Measurements from ENCODE around the gene CLDN19. TPM values are rescaled to one million over a fixed set of nuclear protein-coding genes. Genes with fewer than 3 reads are reported as not detected.

CLDN19 gene
- total and polyA plus RNA-seq, 9 of the 15 experiments (the other 6 are each of a cell fraction or from before 2014, with no cell fraction given): not detected

DNA sequence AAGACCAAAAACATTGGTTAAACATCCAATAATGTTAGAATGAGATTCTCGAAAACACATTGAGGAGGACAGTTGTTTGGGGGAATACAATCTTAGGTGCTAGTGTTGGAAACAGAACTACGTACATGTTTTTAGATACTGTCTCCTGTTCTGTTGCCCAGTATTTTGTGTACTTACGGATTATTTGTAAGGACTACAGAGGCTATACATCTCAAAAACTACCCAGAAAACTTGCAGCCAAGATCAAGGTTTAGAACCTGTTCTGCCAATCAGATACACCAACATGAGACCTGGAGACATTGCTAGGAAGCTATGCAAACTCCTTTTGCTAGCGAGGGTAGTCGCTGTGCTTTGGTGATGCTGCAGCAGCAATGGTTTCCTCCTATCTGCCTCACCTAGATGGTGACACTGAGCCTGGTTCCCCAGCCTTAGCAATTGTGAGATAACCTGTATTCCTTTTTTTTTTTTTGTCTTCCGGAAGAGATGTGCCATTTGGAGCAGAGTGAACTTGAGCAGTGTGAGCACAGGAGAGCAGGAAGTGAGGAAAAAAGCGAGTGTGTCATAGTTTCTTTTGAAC lies 36.1 kb downstream of the CLDN19 start:
- intact Hi-C loops (cut with micrococcal nuclease): no loop called here
- CTCF ChIA-PET (ENCODE audit: low intra/inter-chr PET ratio): no interaction called here
- BruUV-seq (replicated peaks): no TSS peak
- Histone ChIP-seq H3K27ac (ENCODE audit: extremely low read depth, low read depth, low read length) (no peak overlapping the region), H3K9me1 (ENCODE audit: control insufficient read depth, insufficient read depth, low read length) (no peaks in the 10 kb centered on the region), H4K20me1 (replicated peaks; ENCODE audit: control insufficient read depth, insufficient read depth, low read length) (no peaks in the 10 kb centered on the region), H3K36me3 (ENCODE audit: control insufficient read depth, insufficient read depth, low read length) (peaks cover 91% of the 10 kb centered on the region), H3K79me2 (ENCODE audit: control insufficient read depth, insufficient read depth, low read length) (peaks cover 30% of the 10 kb centered on the region), H3K9me3 (replicated peaks; ENCODE audit: control insufficient read depth, insufficient read depth, low read depth, low read length) (no peaks in the 10 kb centered on the region), H3K4me1 (replicated peaks in 1 of 2; ENCODE audit: control insufficient read depth in 2 of 2, insufficient read depth in 2 of 2, low read length in 2 of 2) (no peaks in the 10 kb centered on the region), H3K27me3 (ENCODE audit: control insufficient read depth in 2 of 2, insufficient read depth in 2 of 2, low read length in 2 of 2) (no peaks in the 10 kb centered on the region), H2AFZ (ENCODE audit: low read depth, low read length) (no peak overlapping the region), H3K4me3 (no peak overlapping the region), H3K9ac (ENCODE audit: insufficient read depth in 1 of 2, low read depth in 2 of 2, low read length in 2 of 2) (no peak overlapping the region), H3K4me2 (ENCODE audit: insufficient read depth, low read length) (no peak overlapping the region)
- WGBS (ENCODE audit: insufficient coverage, low coverage, missing lambda C conversion rate): 94% methylated on average over 7 of the region's 7 CpGs
- POLR2A ChIA-PET: no interaction called here
- in situ Hi-C loops (cut with MboI): no loop called here
- ATAC-seq (peak; percentile 45), FAIRE-seq (no peak), DNase-seq (ENCODE audit: extremely low read depth in 1 of 4, low spot score in 3 of 4) (no peak)
- no peak for TF ChIP-seq POLR3A (IDR thresholded peaks at IDR 0.05; ENCODE audit: borderline replicate concordance, extremely low read depth, insufficient read depth, insufficient read length)
- no peak for TF ChIP-seq ZNF75A (CRISPR knock-in tag; IDR thresholded peaks at IDR 0.05)
- TF ChIP-seq ZBTB8A (IDR thresholded peaks at IDR 0.05; ENCODE audit: partially characterized antibody): no peak
- peak; percentile 20; the same call in 1 of the 2 replicates for TF ChIP-seq ILF3 (IDR thresholded peaks at IDR 0.05; ENCODE audit: borderline replicate concordance)
- TF ChIP-seq SMAD1 (IDR thresholded peaks at IDR 0.05; ENCODE audit: low read depth, low read length, partially characterized antibody): no peak
- TF ChIP-seq SLC30A9 (CRISPR knock-in tag; IDR thresholded peaks at IDR 0.05): no peak
- TF ChIP-seq RBM22 (IDR thresholded peaks at IDR 0.05; ENCODE audit: low read depth, low read length, poor library complexity, severe bottlenecking): peak; percentile 76
- no peak for TF ChIP-seq SMARCB1 (IDR thresholded peaks at IDR 0.05; ENCODE audit: insufficient read length, low read depth)
- TF ChIP-seq BRF1 (IDR thresholded peaks at IDR 0.05; ENCODE audit: borderline replicate concordance, extremely low read depth, insufficient read length): no peak
- TF ChIP-seq NR2C2 (CRISPR knock-in tag; IDR thresholded peaks at IDR 0.05): no peak
- no peak for TF ChIP-seq NR2C2 (tag; IDR thresholded peaks at IDR 0.05)
- no peak for TF ChIP-seq TEAD2 (tag; IDR thresholded peaks at IDR 0.05)
- 0 out of 2 replicates have a peak, but pooled peaks have one; percentile 4 for TF ChIP-seq STAT5A (IDR thresholded peaks at IDR 0.05; ENCODE audit: borderline replicate concordance, low read length)
- TF ChIP-seq SUPT5H (IDR thresholded peaks at IDR 0.05): peak; percentile 59
- no peak for TF ChIP-seq NR1H2 (CRISPR knock-in tag; IDR thresholded peaks at IDR 0.05)
- TF ChIP-seq, protein P1, sequence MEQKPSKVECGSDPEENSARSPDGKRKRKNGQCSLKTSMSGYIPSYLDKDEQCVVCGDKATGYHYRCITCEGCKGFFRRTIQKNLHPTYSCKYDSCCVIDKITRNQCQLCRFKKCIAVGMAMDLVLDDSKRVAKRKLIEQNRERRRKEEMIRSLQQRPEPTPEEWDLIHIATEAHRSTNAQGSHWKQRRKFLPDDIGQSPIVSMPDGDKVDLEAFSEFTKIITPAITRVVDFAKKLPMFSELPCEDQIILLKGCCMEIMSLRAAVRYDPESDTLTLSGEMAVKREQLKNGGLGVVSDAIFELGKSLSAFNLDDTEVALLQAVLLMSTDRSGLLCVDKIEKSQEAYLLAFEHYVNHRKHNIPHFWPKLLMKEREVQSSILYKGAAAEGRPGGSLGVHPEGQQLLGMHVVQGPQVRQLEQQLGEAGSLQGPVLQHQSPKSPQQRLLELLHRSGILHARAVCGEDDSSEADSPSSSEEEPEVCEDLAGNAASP (IDR thresholded peaks at IDR 0.05): no peak
- TF ChIP-seq RBFOX2 (IDR thresholded peaks at IDR 0.05; ENCODE audit: low read depth, low read length): no peak
- TF ChIP-seq CBFB (CRISPR knock-in tag; IDR thresholded peaks at IDR 0.05): no peak
- TF ChIP-seq GTF2F1 (IDR thresholded peaks at IDR 0.05; ENCODE audit: low read depth, low read length): no peak
- TF ChIP-seq EHMT2 (IDR thresholded peaks at IDR 0.05): no peak
- no peak for TF ChIP-seq SAFB (IDR thresholded peaks at IDR 0.05; ENCODE audit: borderline replicate concordance, low read depth, low read length)
- TF ChIP-seq ZNF197 (CRISPR knock-in tag; IDR thresholded peaks at IDR 0.05; ENCODE audit: low read depth): no peak
- TF ChIP-seq NR2F6 (CRISPR knock-in tag; IDR thresholded peaks at IDR 0.05): no peak
- TF ChIP-seq, protein P2, sequence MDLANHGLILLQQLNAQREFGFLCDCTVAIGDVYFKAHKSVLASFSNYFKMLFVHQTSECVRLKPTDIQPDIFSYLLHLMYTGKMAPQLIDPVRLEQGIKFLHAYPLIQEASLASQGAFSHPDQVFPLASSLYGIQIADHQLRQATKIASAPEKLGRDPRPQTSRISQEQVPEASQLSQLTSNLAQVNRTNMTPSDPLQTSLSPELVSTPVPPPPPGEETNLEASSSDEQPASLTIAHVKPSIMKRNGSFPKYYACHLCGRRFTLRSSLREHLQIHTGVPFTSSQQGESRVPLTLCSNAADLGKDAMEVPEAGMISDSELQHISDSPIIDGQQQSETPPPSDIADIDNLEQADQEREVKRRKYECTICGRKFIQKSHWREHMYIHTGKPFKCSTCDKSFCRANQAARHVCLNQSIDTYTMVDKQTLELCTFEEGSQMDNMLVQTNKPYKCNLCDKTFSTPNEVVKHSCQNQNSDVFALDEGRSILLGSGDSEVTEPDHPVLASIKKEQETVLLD (IDR thresholded peaks at IDR 0.05): no peak
